Gastroesophageal sphincter (tissue), 3 donors: ENCODE measurements around the gene IGF2.

Experiments
- CTCF ChIP-seq, 4 experiments: fragments of 200-600 bp in 2 of 4; fragments of 450-650 bp in 2 of 4; sonication (generic) in 1 of 4; IDR thresholded peaks; one replicate each; pipeline ENCODE4 v1.5.1; 2017 to 2019; ENCODE audit warnings: antibody characterized with exemption in 4 of 4, mild to moderate bottlenecking in 2 of 4, moderate library complexity in 2 of 4
- POLR2A ChIP-seq, 2 donors: fragments of 450-650 bp; IDR thresholded peaks; one replicate each; pipeline ENCODE4 v1.6.1; 2017; ENCODE audit warnings: antibody characterized with exemption in 2 of 2, mild to moderate bottlenecking in 2 of 2, moderate library complexity in 1 of 2

- TF ChIP-seq POLR2A (IDR thresholded peaks at IDR 0.05) = no peak
- no peak for TF ChIP-seq CTCF (IDR thresholded peaks at IDR 0.05)
Observed at GRCh38 chr11:2164861-2165555, 25.8 kb upstream of the IGF2 start.
